Measurements from ENCODE around the gene POMT1. TPM values are rescaled to one million over a fixed set of nuclear protein-coding genes. Genes with fewer than 3 reads are reported as not detected.

POMT1 gene
- total RNA-seq, 2 experiments from 2014 or later, result 50.1 to 50.5 TPM

DNA sequence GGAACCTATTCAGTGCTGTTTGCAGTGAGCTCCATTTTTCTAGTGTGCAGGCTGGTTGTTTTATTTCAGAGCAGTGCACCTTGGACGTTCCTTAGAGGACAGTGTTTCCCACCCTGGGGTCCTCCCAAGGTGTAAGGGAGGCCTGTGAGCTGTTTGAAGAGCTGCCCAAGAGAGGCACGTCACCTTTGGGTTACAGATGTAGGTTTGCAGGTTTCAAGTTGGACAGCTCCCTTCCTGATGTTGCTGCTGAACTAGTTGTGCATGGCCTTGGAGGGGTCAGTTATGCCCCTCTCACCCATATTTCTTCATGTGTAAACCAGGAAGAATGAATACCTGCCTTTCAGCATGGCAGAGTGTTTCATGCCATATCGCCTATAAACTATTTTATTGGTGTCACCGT is 34.7 kb upstream of the POMT1 start:
- H3K27ac ChIP-seq (ENCODE audit: low read depth in 1 of 2, low read length in 2 of 2), result no peak overlapping the region
- Mint-ChIP-seq H3K4me1 (ENCODE audit: low read depth) (peaks cover 6% of the 10 kb centered on the region), H3K36me3 (ENCODE audit: low read depth) (peaks cover 97% of the 10 kb centered on the region), H3K27me3 (no peaks in the 10 kb centered on the region), H3K4me3 (no peak overlapping the region), H3K27ac (no peak overlapping the region), H3K9me3 (no peaks in the 10 kb centered on the region)
- no peaks in the 10 kb centered on the region for H3K4me1 ChIP-seq (ENCODE audit: insufficient read depth, low read length)
- POLR2A ChIA-PET, result no interaction called here
- peaks cover 92% of the 10 kb centered on the region for H3K36me3 ChIP-seq (ENCODE audit: insufficient read depth, low read length)
- ATAC-seq (ENCODE audit: poor library complexity) (no peak), DNase-seq (no peak)
- no peaks in the 10 kb centered on the region for H3K27me3 ChIP-seq (ENCODE audit: control insufficient read depth in 1 of 2, insufficient read depth in 2 of 2, low read length in 2 of 2)
- no peaks in the 10 kb centered on the region for H3K9me3 ChIP-seq (ENCODE audit: control insufficient read depth in 1 of 2, insufficient read depth in 1 of 2, low read length in 2 of 2)
- TF ChIP-seq, protein P1, sequence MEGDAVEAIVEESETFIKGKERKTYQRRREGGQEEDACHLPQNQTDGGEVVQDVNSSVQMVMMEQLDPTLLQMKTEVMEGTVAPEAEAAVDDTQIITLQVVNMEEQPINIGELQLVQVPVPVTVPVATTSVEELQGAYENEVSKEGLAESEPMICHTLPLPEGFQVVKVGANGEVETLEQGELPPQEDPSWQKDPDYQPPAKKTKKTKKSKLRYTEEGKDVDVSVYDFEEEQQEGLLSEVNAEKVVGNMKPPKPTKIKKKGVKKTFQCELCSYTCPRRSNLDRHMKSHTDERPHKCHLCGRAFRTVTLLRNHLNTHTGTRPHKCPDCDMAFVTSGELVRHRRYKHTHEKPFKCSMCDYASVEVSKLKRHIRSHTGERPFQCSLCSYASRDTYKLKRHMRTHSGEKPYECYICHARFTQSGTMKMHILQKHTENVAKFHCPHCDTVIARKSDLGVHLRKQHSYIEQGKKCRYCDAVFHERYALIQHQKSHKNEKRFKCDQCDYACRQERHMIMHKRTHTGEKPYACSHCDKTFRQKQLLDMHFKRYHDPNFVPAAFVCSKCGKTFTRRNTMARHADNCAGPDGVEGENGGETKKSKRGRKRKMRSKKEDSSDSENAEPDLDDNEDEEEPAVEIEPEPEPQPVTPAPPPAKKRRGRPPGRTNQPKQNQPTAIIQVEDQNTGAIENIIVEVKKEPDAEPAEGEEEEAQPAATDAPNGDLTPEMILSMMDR (IDR thresholded peaks at IDR 0.05), result no peak
- H3K4me3 ChIP-seq (ENCODE audit: low read length), result no peak overlapping the region
- intact Hi-C loops (cut with DNase I, micrococcal nuclease), result no loop called here
- CTCF ChIA-PET, result no interaction called here

DNA sequence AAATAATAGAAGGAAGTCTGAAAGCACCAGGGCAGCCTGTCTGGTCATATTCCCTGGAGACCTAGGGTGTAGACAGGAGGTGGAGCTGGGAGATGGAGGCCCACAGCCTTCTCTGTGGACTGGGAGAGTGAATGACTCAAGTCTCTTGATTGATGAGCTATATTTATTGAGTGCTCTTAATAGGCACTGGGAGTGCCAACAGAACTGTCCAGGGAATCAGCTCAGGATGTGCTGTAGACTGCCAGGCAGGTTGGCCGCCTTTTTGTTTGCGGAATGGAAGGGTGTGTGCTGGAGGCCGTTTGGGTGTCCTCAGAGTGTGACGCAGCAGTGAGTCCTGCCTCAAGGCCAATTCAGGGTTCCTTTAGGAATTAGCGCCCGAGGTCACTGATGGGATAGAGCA is 33.4 kb upstream of the POMT1 start:
- H3K36me3 ChIP-seq (ENCODE audit: insufficient read depth, low read length), result peaks cover 95% of the 10 kb centered on the region
- peak in 1 of 14 experiments; percentile 21 for DNase-seq
- H3K27me3 Mint-ChIP-seq, result no peaks in the 10 kb centered on the region
- intact Hi-C loops (cut with DNase I, micrococcal nuclease), result no loop called here
- no peak overlapping the region for H3K27ac ChIP-seq (ENCODE audit: low read depth in 1 of 2, low read length in 2 of 2)
- no peaks in the 10 kb centered on the region for H3K27me3 ChIP-seq (ENCODE audit: control insufficient read depth in 1 of 2, insufficient read depth in 2 of 2, low read length in 2 of 2)
- H3K4me3 Mint-ChIP-seq, result no peak overlapping the region
- peaks cover 97% of the 10 kb centered on the region for H3K36me3 Mint-ChIP-seq (ENCODE audit: low read depth)
- H3K4me1 Mint-ChIP-seq (ENCODE audit: low read depth), result peaks cover 4% of the 10 kb centered on the region
- no peak overlapping the region for H3K4me3 ChIP-seq (ENCODE audit: low read length)
- POLR2A ChIA-PET, result no interaction called here
- no peaks in the 10 kb centered on the region for H3K9me3 ChIP-seq (ENCODE audit: control insufficient read depth in 1 of 2, insufficient read depth in 1 of 2, low read length in 2 of 2)
- no peaks in the 10 kb centered on the region for H3K9me3 Mint-ChIP-seq
- CTCF ChIA-PET, result no interaction called here
- TF ChIP-seq, protein P1 (IDR thresholded peaks at IDR 0.05), result no peak
- no peak for ATAC-seq (ENCODE audit: poor library complexity)
- H3K27ac Mint-ChIP-seq, result peak overlapping the region; percentile 55
- H3K4me1 ChIP-seq (ENCODE audit: insufficient read depth, low read length), result no peaks in the 10 kb centered on the region

GRCh38 chr9:131469951-131470350 is 32.8 kb upstream of the POMT1 start:
- no peak overlapping the region for H3K4me3 ChIP-seq (ENCODE audit: low read length)
- H3K27me3 Mint-ChIP-seq, result no peaks in the 10 kb centered on the region
- H3K9me3 Mint-ChIP-seq, result no peaks in the 10 kb centered on the region
- ChIA-PET CTCF (no interaction called here), POLR2A (no interaction called here)
- no peaks in the 10 kb centered on the region for H3K27me3 ChIP-seq (ENCODE audit: control insufficient read depth in 1 of 2, insufficient read depth in 2 of 2, low read length in 2 of 2)
- ATAC-seq (ENCODE audit: poor library complexity), result no peak
- H3K27ac Mint-ChIP-seq, result peak overlapping the region; percentile 55
- H3K9me3 ChIP-seq (ENCODE audit: control insufficient read depth in 1 of 2, insufficient read depth in 1 of 2, low read length in 2 of 2), result no peaks in the 10 kb centered on the region
- peaks cover 95% of the 10 kb centered on the region for H3K36me3 ChIP-seq (ENCODE audit: insufficient read depth, low read length)
- H3K4me3 Mint-ChIP-seq, result no peak overlapping the region
- no peak overlapping the region for H3K27ac ChIP-seq (ENCODE audit: low read depth in 1 of 2, low read length in 2 of 2)
- TF ChIP-seq, protein P1 (IDR thresholded peaks at IDR 0.05), result no peak
- no peaks in the 10 kb centered on the region for H3K4me1 ChIP-seq (ENCODE audit: insufficient read depth, low read length)
- peak in 1 of 14 experiments; percentile 27 for DNase-seq
- intact Hi-C loops (cut with DNase I, micrococcal nuclease), result no loop called here
- H3K36me3 Mint-ChIP-seq (ENCODE audit: low read depth), result peaks cover 97% of the 10 kb centered on the region
- H3K4me1 Mint-ChIP-seq (ENCODE audit: low read depth), result peaks cover 4% of the 10 kb centered on the region

Measured in CD4-positive, alpha-beta T cell (primary cell).